Activated T-cell treated with anti-CD3 and anti-CD28 coated beads, Interleukin-2, amount 50 U/mL, for 24 hours (primary cell): ENCODE data around the gene INTS13.
"Not testable (repeated sequence)": the region's sequence is repeated elsewhere in the genome, so short reads cannot be mapped to it uniquely, and the experiment has no call there.

Experiments
- DNase-seq: peaks from one replicate; pipeline ENCODE4 v3.0.0-alpha.2; 2020
- H3K27ac Mint-ChIP-seq: 2 replicates; pipeline ENCODE4 v1.8.0; 2020; ENCODE audit warnings: mild to moderate bottlenecking, mixed read lengths
- H3K27me3 Mint-ChIP-seq: 2 replicates; pipeline ENCODE4 v1.8.0; 2020; ENCODE audit warnings: mixed read lengths
- H3K36me3 Mint-ChIP-seq: 2 replicates; pipeline ENCODE4 v1.8.0; 2020; ENCODE audit warnings: low read depth, mixed read lengths
- H3K4me1 Mint-ChIP-seq: 2 replicates; pipeline ENCODE4 v1.8.0; 2020; ENCODE audit warnings: low read depth, mixed read lengths
- H3K4me3 Mint-ChIP-seq: 2 replicates; pipeline ENCODE4 v1.8.0; 2020; ENCODE audit warnings: mild to moderate bottlenecking, moderate library complexity, mixed read lengths
- H3K9me3 Mint-ChIP-seq: 2 replicates; pipeline ENCODE4 v1.8.0; 2020; ENCODE audit warnings: mixed read lengths

The INTS13 gene

GRCh38 chr12:26869104-26869494 is 68.7 kb downstream of the INTS13 start:
- peaks cover 12% of the 10 kb centered on the region for H3K27me3 Mint-ChIP-seq
- no peaks in the 10 kb centered on the region for H3K36me3 Mint-ChIP-seq
- peaks cover 28% of the 10 kb centered on the region for H3K4me1 Mint-ChIP-seq
- no peaks in the 10 kb centered on the region for H3K9me3 Mint-ChIP-seq
- no peak overlapping the region for H3K27ac Mint-ChIP-seq
- H3K4me3 Mint-ChIP-seq = no peak overlapping the region
- DNase-seq = no peak

- Mint-ChIP-seq H3K36me3 (no peaks in the 10 kb centered on the region), H3K27me3 (peaks cover 12% of the 10 kb centered on the region), H3K4me1 (peaks cover 28% of the 10 kb centered on the region), H3K4me3 (no peak overlapping the region), H3K27ac (no peak overlapping the region), H3K9me3 (no peaks in the 10 kb centered on the region)
- DNase-seq = no peak
These were observed 69.2 kb downstream of the INTS13 start for GRCh38 chr12:26868447-26869103.

GRCh38 chr12:26867080-26867479 is 70.7 kb downstream of the INTS13 start:
- Mint-ChIP-seq H3K4me1 (peaks cover 28% of the 10 kb centered on the region), H3K27ac (no peak overlapping the region), H3K9me3 (no peaks in the 10 kb centered on the region), H3K27me3 (peaks cover 12% of the 10 kb centered on the region), H3K4me3 (no peak overlapping the region), H3K36me3 (no peaks in the 10 kb centered on the region)
- no peak for DNase-seq

DNA sequence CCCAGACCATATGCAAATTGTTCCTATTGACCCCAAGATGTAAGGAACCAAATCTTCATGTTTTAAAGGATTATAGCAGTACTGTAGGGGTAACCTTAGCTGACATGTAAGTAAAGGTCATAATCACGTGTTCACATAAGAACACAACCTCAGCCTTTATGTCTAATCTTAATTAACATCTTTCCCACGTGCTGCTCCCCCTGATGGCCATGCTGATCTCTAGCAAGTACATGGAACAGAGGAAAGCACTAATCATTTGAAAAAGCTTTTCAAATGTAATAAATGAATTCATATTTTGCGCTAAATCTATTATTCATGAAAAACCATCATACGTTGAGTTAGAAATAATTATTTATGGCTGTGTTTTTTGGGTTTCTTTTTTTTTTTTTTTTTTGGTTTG is 74.3 kb downstream of the INTS13 start:
- Mint-ChIP-seq H3K36me3 (no peaks in the 10 kb centered on the region), H3K4me3 (no peak overlapping the region), H3K9me3 (no peaks in the 10 kb centered on the region), H3K4me1 (peaks cover 17% of the 10 kb centered on the region), H3K27ac (no peak overlapping the region), H3K27me3 (peaks cover 6% of the 10 kb centered on the region)
- no peak for DNase-seq

DNA sequence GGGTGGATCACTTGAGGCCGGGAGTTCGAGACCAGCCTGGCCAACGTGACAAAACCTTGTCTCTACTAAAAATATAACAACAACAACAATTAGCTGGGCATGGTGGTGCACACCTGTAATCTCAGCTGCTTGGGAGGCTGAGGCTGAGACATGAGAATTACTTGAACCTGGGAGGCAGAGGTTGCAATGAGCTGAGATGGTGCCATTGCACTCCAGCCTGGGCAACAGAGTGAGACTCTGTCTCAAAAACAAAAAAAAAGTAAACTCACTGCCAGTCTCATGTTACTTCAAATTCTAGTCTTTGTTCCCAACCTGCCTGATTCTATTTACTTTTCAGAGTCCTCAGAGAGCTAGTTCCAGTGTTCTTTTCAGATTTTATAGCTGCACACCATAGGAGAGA is 75.0 kb downstream of the INTS13 start:
- H3K27me3 Mint-ChIP-seq, H3K36me3 Mint-ChIP-seq, DNase-seq, H3K9me3 Mint-ChIP-seq, H3K27ac Mint-ChIP-seq, H3K4me3 Mint-ChIP-seq: not testable (repeated sequence)
- peaks cover 14% of the 10 kb centered on the region for H3K4me1 Mint-ChIP-seq

- Mint-ChIP-seq H3K4me3 (no peak overlapping the region), H3K4me1 (peaks cover 5% of the 10 kb centered on the region), H3K9me3 (no peaks in the 10 kb centered on the region), H3K27ac (no peak overlapping the region), H3K36me3 (no peaks in the 10 kb centered on the region), H3K27me3 (peaks cover 4% of the 10 kb centered on the region)
- no peak for DNase-seq
These were observed 76.1 kb downstream of the INTS13 start for GRCh38 chr12:26861690-26862089.

DNA sequence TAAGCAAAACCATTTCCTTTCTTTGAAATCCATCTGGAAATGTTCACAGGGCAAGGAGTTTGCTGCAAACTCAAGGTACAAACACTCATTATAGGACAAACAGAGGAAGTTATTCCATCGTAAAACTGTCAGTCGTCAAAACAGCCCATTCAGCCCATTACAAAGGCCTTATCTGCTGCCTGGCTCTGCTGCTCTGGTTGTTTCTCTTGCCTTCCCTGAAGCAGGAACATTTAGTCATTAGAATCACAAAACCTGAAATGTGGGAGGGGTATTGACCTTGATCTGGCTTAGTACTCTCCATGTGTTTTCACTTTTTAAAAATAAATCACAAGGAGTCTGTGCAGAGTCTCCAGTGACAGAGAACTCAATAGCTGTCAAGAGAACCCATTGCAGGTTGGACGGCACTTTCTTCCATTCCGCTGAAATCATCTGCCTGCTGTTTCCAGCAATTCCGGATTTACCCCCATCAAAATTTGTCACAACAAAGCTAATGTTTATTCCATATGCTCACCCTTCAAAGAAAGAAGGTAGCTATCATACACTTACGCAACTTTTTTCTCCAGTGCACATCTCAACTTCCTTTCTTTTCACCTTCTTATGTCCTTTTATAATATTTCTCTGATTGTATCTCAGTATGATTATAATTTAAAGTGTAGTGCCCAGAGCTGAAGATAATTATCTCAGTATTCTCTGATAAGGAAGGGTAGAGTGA is 80.2 kb downstream of the INTS13 start:
- Mint-ChIP-seq H3K27ac (no peak overlapping the region), H3K9me3 (no peaks in the 10 kb centered on the region), H3K4me1 (no peaks in the 10 kb centered on the region), H3K27me3 (no peaks in the 10 kb centered on the region), H3K36me3 (no peaks in the 10 kb centered on the region), H3K4me3 (no peak overlapping the region)
- no peak for DNase-seq

GRCh38 chr12:26855337-26855736 is 82.4 kb downstream of the INTS13 start:
- no peak for DNase-seq
- H3K4me3 Mint-ChIP-seq = no peak overlapping the region
- H3K27me3 Mint-ChIP-seq = no peaks in the 10 kb centered on the region
- H3K9me3 Mint-ChIP-seq = no peaks in the 10 kb centered on the region
- H3K27ac Mint-ChIP-seq = no peak overlapping the region
- H3K36me3 Mint-ChIP-seq = no peaks in the 10 kb centered on the region
- no peaks in the 10 kb centered on the region for H3K4me1 Mint-ChIP-seq
